ENCODE data around the gene CDC42EP5. TPM values are rescaled to one million over a fixed set of nuclear protein-coding genes. Genes with fewer than 3 reads are reported as not detected.

The CDC42EP5 gene
- total RNA-seq, 2 donors from 2014 or later: 444 to 601 TPM

DNA sequence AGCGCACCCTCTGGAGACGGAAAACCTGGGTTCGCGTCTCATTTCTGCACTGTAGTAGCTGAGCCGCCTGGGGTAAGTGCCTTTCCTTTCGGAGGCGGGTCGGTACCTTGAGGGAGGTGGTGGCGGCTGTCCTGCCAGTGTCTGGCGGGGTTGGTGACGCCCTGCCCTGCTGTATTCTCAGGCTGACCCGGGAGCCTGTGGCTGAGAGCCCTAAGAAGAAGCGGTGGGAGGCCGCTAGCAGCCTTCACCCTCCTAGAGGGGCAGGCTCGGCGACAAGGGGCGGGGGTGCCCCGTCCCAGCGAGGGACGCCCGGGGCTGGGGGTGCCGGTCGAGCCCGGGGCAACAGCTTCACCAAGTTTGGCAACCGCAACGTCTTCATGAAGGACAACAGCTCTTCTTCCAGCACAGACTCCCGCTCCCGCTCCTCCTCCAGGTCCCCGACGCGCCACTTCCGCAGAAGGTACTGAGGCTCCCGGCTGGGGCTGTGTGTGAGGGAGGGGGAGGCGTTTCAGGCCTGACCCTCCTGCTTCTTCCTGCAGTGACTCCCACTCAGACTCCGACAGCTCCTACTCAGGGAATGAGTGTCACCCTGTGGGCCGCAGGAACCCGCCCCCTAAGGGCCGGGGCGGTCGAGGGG is 17.2 kb downstream of the CDC42EP5 start:
- Histone ChIP-seq H3K9me3 (no peaks in the 10 kb centered on the region), H3K4me3 (no peak overlapping the region), H3K9ac (ENCODE audit: low read depth in 2 of 2, low read length in 2 of 2) (no peak overlapping the region), H3K27me3 (no peaks in the 10 kb centered on the region), H3K4me1 (peaks cover 3% of the 10 kb centered on the region), H3K27ac (no peak overlapping the region), H3K36me3 (peaks cover 48% of the 10 kb centered on the region)
- intact Hi-C loops (cut with DNase I): no loop called here
- no peak for DNase-seq
- no peak for TF ChIP-seq CTCF (IDR thresholded peaks at IDR 0.05)

- no peak overlapping the region for H3K4me3 ChIP-seq
- DNase-seq: no peak
- intact Hi-C loops (cut with DNase I): no loop called here
Observed at GRCh38 chr19:54454781-54455675, 18.1 kb downstream of the CDC42EP5 start.

DNA sequence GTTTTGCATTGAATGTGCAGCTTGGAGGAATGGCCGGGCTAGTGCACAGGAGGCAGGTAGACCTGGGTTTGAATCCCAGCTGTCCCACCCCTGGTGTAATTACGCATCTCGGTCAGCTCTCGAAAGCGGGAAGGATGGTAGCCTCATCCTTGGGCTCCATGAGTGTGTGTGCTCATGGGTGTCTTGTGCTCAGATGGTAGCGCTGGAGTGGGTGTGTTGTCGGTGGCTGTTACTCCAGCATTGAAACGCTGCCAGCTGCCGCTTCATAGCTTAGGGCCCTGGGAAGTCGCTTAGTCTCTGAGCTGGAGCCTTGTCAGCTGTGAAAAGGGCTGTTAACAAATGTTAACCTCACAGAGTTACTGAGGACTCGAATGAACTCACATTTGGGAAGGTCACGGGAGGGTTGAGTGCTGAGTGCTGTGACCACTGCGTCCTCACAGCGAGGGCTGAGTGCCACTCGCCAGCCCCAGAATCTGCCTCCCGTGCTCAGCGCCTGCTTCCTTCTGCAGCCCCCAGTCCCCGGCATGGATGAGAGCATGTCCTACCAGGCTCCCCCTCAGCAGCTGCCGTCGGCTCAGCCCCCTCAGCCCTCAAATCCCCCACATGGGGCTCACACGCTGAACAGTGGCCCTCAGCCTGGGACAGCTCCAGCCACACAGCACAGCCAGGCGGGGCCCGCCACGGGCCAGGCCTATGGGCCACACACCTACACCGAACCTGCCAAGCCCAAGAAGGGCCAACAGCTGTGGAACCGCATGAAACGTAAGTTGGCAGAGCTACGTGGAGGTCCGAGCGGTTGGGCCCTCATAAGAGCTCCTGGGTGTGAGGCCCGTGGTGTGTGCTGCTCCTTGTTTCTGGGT is 18.9 kb downstream of the CDC42EP5 start:
- H3K27me3 ChIP-seq: no peaks in the 10 kb centered on the region
- no peak overlapping the region for H3K4me3 ChIP-seq
- H3K36me3 ChIP-seq: peaks cover 48% of the 10 kb centered on the region
- H3K4me1 ChIP-seq: peaks cover 5% of the 10 kb centered on the region
- no peak for DNase-seq
- H3K27ac ChIP-seq: no peak overlapping the region
- no peak overlapping the region for H3K9ac ChIP-seq (ENCODE audit: low read depth in 2 of 2, low read length in 2 of 2)
- intact Hi-C loops (cut with DNase I): no loop called here
- TF ChIP-seq CTCF (IDR thresholded peaks at IDR 0.05): no peak
- no peaks in the 10 kb centered on the region for H3K9me3 ChIP-seq

More at GRCh38 chr19:54454781-54455675, 18.1 kb downstream of the CDC42EP5 start:
- Histone ChIP-seq H3K27me3 (no peaks in the 10 kb centered on the region), H3K9ac (ENCODE audit: low read depth in 2 of 2, low read length in 2 of 2) (no peak overlapping the region), H3K9me3 (no peaks in the 10 kb centered on the region), H3K4me1 (peaks cover 5% of the 10 kb centered on the region), H3K27ac (no peak overlapping the region), H3K36me3 (peaks cover 48% of the 10 kb centered on the region)
- no peak for TF ChIP-seq CTCF (IDR thresholded peaks at IDR 0.05)

GRCh38 chr19:54452626-54453025 is 20.5 kb downstream of the CDC42EP5 start:
- Histone ChIP-seq H3K27ac (no peak overlapping the region), H3K36me3 (peaks cover 48% of the 10 kb centered on the region), H3K9me3 (no peaks in the 10 kb centered on the region), H3K4me3 (no peak overlapping the region), H3K27me3 (no peaks in the 10 kb centered on the region), H3K9ac (ENCODE audit: low read depth in 2 of 2, low read length in 2 of 2) (no peak overlapping the region), H3K4me1 (peaks cover 5% of the 10 kb centered on the region)
- intact Hi-C loops (cut with DNase I): no loop called here
- TF ChIP-seq CTCF (IDR thresholded peaks at IDR 0.05): no peak
- no peak for DNase-seq

GRCh38 chr19:54451997-54452396 is 21.1 kb downstream of the CDC42EP5 start:
- Histone ChIP-seq H3K4me1 (peaks cover 10% of the 10 kb centered on the region), H3K27ac (no peak overlapping the region), H3K4me3 (no peak overlapping the region), H3K36me3 (peaks cover 47% of the 10 kb centered on the region), H3K27me3 (no peaks in the 10 kb centered on the region), H3K9me3 (no peaks in the 10 kb centered on the region), H3K9ac (ENCODE audit: low read depth in 2 of 2, low read length in 2 of 2) (peak overlapping the region in 1 of 2 donors; percentile 38)
- DNase-seq: no peak
- intact Hi-C loops (cut with DNase I): no loop called here
- TF ChIP-seq CTCF (IDR thresholded peaks at IDR 0.05): no peak
